Measurements from ENCODE around the gene PLSCR2.
"Not testable (repeated sequence)": the region's sequence is repeated elsewhere in the genome, so short reads cannot be mapped to it uniquely, and the experiment has no call there.

PLSCR2 gene

GRCh38 chr3:146485297-146485696 is 15.9 kb upstream of the PLSCR2 start:
- DNase-seq (ENCODE audit: low spot score): no peak

- DNase-seq (ENCODE audit: low spot score): no peak
Measured at GRCh38 chr3:146476094-146476740, 6.9 kb upstream of the PLSCR2 start.

DNA sequence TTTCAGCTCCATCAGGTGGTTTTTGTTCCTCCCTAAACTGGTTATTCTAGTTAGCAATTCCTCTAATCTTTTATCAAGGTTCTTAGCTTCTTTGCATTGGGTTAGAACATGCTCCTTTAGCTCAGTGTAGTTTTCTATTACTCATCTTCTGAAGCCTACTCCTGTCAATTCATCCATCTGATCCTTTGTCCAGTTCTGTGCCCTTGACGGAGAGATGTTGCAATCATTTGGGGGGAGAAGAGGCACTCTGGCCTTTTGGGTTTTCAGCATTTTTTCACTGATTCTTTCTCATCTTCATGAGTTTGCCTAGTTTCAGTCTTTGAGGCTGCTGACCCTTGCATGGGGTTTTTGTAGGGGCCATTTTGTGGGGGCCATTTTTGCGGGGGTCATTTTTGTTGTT is 5.6 kb upstream of the PLSCR2 start:
- not testable (repeated sequence) for DNase-seq (ENCODE audit: low spot score)

GRCh38 chr3:146473726-146474125 is 4.4 kb upstream of the PLSCR2 start:
- DNase-seq (ENCODE audit: low spot score): no peak

- DNase-seq (ENCODE audit: low spot score): no peak
Measured at GRCh38 chr3:146472611-146473010, 3.2 kb upstream of the PLSCR2 start.

GRCh38 chr3:146471012-146471411 is 1.7 kb upstream of the PLSCR2 start:
- no peak for DNase-seq (ENCODE audit: low spot score)

DNA sequence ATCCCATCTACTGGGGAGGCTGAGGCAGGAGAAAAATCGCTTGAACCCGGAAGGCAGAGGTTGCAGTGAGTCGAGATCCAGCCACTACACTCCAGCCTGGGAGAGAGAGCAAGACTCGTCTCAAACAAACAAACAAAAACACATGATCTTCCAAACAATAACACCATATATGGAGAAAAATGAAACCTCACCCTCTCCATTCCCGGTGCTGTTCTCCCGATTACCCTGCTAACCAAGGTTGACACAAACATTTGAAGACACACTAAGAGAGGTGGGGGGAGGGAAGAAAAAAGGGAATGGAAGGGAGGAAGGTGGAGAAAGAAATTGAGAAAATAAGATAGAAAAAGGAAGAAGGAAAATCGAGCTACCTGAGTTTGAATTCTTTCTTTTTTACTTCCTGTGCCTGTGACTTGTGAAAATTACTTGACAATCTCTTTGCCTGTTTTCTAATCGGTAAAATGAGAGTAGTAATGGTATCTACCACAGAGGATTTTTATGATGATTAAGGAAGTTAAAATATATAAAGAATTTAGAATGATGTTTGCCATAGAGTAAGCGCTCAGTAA is 1.1 kb upstream of the PLSCR2 start:
- no peak for DNase-seq (ENCODE audit: low spot score)

- DNase-seq (ENCODE audit: low spot score): no peak
Measured at GRCh38 chr3:146468671-146469149, 651 bp downstream of the PLSCR2 start.

DNA sequence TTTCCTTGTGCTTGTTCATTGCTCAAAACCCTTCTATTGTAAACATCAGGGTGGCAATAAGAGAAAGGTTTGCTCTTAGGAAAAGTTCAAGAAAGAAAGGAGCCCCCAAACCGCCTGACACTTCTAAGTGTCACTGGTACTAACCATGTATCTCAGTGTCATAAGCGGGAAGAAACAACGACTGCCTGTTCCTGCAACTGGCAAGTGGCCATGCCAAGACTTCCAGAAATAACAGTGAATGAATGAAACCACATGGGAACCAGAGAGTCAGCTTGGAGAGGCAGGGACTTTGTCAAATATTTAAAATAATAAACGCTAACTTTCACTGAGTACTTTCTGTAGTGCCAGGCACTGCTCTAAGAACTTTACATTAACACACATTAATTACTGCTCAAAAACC is 1.1 kb downstream of the PLSCR2 start:
- DNase-seq (ENCODE audit: low spot score): no peak

- DNase-seq (ENCODE audit: low spot score): no peak
Measured at GRCh38 chr3:146466604-146467003, 2.8 kb downstream of the PLSCR2 start.

DNA sequence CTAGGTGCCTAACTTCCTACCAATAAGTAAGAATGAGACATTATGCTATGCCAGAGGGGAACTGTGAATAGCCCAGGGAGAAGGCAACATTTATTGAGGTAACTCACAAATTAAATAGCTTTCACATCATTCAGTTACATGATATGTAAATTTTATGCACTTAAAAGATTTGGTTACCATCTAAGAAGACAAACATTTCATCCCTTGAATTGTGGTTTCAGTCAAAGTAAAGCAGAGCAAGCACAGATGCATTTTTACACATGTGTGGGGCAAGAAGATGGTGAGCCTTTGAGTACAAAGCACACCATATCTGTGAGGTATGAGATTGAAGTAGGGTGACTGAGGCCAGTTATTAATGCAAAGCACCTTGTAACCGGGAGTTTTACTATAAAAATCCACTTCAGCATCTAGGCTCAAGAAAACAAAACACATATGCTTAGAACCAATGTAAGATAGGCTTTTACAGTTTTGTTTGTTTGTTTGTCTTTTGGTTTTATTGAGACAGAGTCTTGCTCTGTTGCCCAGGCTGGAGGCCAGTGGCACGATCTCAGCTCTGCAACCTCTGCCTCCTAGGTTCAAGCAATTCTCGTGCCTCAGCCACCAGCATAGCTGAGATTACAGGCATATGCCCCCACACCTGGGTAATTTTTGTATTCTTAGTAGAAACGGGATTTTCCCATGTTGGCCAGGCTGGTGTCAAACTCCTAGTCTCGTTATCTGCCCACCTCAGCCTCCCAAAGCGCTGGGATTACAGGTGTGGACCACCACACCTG is 3.5 kb downstream of the PLSCR2 start:
- DNase-seq (ENCODE audit: low spot score): no peak

DNA sequence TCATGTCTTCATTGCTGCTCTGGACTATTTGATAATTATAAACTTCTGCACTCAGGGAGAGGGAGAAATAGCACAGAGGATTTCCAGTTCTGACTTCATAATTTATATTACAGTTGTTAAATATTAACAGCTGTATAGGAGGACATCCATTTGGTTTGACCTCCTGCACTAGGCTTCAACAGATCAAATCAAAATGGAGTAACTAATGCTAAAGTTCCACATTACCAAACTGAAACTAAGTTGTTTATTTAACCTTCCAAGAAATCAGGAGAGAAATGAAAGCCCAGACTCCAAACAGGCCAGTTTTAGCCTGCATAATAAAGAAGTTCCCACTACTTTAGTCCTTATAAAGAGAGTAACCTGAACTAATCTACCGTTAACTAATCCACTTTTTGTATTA is 4.6 kb downstream of the PLSCR2 start:
- DNase-seq (ENCODE audit: low spot score): peak; percentile 30

GRCh38 chr3:146464005-146464595 is 5.3 kb downstream of the PLSCR2 start:
- DNase-seq (ENCODE audit: low spot score): peak; percentile 39

- DNase-seq (ENCODE audit: low spot score): no peak
Measured at GRCh38 chr3:146454796-146455195, 14.6 kb downstream of the PLSCR2 start.

DNA sequence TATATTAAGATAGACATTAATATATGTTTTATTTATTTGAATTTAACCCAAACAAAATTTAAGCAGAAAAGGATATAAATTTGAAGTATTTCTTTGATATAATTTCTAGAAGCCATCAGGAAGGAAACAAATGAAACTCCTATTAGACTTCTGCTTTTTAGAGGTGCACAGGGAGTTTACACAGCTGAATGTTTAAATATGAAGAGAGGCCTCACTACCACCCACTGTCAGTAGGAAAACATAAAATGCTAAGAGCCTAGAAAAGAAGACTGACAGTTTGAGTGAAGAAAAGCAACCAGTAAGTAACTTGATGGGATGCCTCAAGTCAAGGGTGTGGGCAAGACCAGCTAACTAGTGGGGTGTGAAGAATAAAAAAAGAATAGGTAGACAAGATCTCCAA is 19.7 kb downstream of the PLSCR2 start:
- no peak for DNase-seq (ENCODE audit: low spot score)

- DNase-seq (ENCODE audit: low spot score): no peak
Measured at GRCh38 chr3:146449076-146449475, 20.3 kb downstream of the PLSCR2 start.

GRCh38 chr3:146446026-146446425 is 23.3 kb downstream of the PLSCR2 start:
- DNase-seq (ENCODE audit: low spot score): no peak

DNA sequence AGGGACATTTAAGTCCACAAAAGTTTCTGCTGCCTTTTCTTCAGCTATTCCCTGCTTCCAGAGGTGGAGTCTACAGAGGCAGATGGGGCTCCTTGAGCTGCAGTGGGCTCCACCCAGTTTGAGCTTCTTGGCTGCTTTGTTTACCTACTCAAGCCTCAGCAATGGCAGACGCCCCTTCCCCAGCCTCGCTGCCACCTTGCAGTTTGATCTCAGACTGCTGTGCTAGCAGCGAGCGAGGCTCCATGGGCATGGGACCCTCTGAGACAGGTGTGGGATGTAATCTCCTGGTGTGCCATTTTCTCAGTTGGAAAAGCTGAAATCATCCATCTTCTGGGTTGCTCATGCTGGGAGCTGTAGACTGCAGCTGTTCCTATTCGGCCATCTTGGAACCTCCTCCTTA is 29.1 kb downstream of the PLSCR2 start:
- not testable (repeated sequence) for DNase-seq (ENCODE audit: low spot score)

DNA sequence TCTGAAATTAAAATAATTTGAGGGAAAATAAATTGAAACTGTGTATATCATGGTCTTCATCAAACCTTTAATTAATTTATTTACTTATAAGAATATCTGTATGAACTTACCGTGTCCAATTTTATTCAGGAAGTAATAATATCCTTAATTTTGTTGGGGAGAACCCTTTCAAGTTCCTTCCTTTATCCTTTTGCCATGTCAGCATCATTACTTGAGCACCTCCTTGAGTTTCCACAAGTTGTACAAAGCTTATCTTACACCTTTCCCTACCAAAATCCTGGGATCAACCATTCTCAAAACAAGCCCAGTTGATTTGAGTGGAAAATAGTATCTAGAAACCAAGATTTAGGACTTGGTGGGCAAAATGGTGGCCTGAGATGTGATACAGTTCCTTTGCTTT is 37.3 kb downstream of the PLSCR2 start:
- no peak for DNase-seq (ENCODE audit: low spot score)

GRCh38 chr3:146431240-146431639 is 38.1 kb downstream of the PLSCR2 start:
- DNase-seq (ENCODE audit: low spot score): no peak

- DNase-seq (ENCODE audit: low spot score): no peak
Measured at GRCh38 chr3:146425341-146425740, 44.0 kb downstream of the PLSCR2 start.

DNA sequence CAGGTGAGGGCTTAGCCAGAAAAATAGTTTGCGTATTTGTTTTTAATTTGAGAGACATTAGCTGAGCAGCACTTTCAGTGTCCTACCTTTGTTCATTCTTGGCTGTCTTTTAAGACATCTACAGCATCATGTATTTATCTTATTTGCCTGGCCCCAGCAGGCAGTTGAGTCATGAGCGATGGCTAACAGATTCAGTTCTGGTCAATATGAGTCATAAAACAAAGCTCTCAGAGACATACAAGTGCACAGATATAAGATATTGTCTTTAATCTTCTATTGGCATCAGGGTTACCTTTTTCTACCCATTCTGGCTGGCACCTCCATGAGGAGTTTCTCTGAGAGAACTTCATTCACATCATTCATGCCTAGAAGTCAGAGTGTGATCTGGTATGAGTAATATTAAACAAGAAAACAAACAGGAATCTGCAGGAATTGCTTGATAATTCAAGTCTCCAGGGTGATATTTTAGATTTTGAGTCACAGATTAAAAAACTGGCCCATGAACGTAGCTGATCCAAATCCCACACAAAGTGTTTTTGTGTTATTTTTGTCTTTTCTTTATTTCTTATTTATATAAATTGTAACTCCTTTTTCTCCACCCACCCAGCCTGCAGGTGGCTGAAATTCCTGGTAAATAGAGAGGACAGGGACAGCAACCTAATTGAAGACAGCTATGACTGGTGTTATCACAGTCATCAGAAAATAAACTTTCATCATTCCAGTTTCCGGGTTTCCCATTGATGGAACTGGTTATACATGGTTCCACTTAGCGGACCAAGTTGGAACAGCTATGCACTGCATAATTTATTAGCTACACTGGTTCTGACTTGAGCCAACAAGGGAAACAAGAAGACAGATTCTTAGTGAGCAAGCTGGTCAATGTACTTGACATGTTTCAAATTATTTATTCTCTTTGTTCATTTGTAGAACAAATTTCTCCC is 47.3 kb downstream of the PLSCR2 start:
- peak; percentile 82 for DNase-seq (ENCODE audit: low spot score)

Data from kidney tubule cell (primary cell).